ENCODE results near the gene C6orf136.

Gene C6orf136

DNA sequence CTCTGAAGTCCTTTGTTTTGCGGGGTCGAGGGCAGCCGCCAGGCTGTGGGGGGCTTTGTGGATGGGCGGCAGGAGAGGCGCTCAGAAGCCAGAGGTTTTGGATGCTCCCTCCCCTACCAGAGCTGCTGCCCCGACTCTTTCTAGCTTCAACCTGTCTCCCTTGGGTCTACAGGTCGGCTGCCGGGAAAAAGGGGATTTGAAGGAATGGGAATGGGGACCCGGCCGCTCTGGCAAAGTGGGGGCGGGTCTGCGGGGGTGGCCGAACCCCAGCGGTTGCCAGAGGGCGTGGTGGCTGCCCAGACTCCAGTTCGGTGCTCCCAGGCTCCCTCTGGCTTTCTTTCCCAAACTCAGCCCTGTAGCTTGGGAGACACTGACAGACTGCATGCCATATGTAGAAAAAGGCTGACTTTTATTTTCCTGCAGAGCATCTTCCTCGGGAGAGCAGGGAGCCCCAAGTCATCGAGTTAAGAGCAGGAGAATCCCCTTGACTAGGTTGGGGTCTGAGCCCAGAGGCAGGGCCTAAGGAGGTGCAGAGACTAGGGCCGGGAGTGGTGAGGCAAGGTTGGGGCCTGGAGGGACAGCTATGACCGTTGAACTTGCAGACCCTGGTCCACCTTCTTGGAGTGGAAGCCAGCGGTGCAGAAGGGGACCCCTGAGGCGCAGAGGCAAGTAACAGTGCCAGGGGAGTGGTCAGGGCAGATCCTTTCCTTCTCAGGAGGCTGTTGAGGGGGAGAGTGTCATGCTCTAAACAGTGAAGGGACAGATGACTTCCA lies 40.9 kb downstream of the C6orf136 start:
- no peak for DNase-seq

DNA sequence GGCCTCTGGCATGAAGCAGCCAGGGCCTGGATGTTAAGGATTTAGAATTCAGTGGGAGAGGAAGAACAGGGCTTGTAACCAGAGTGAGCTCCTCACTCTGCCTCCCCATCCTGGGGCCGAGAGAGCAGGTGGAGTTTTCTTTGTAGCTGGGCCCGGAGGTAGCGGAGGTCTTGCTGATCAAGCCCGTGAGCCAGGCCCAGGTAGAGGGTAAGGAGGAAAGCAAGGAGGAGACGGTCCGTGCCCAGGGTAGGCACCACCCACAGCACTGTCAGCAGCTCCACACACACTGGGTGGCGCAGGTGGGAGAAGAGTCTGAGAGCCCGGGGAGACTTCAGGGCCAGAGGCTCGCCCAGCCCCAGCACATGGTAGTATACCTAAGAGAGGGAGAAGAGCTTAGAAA lies 41.6 kb downstream of the C6orf136 start:
- DNase-seq = no peak

DNA sequence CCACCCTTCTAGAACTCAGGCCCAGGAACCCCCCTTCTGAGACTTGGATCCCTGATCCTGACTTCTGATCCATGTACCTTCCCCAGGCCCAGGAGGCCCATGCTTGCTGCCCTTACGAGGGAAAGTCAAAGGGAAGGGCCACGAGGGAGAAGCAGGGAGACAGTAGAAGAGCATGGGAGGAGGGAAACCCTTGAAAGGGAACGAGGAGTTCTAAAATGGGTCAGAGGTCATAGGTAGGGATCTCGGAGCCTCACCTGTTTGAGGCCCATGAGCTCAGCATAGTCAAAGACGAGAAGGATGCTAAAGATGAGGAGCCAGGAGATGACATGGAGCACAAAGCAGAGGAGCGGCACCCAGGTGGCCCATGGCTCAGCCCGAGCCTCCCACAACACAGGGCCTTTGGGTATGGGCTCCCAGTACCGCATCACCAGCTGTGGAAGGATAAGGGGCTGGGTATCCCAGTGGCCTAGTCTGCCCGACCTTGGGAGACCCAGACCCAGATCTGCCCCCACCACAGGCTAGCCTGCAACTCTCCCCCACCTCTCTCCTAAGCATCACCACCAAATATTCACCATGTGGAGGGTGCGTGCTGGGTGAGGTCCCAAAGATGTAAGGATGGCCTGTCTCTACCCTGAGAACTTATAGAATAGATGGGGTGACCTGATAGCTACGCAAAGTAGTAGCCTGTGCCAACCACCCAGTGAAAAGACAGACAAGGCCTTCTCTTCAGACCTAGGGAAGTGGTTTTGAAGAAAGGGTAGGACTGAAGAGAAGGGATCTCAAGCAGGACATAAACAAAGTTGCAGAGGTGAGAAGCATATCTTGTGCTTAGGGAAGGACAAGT lies 42.3 kb downstream of the C6orf136 start:
- DNase-seq = no peak

DNA sequence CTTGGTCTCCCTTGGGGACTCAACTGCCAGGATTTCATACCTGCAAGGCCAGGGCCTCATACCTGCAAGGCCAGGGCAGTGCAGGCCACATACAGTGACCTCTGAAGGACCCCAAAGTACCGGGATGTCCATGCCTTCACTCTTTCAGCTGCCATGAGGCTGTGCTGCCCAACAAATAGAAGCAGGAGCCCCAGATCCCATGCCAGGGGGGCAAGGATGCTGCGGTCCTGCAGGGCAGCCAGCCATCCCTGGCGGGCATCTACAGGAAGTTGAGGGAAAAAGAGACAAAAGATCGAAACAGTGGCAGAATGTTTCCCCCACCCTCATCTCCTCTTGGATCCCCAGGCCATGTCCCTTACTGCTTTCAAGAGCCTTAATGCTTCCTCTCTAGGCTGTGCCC lies 43.1 kb downstream of the C6orf136 start:
- DNase-seq = no peak

DNA sequence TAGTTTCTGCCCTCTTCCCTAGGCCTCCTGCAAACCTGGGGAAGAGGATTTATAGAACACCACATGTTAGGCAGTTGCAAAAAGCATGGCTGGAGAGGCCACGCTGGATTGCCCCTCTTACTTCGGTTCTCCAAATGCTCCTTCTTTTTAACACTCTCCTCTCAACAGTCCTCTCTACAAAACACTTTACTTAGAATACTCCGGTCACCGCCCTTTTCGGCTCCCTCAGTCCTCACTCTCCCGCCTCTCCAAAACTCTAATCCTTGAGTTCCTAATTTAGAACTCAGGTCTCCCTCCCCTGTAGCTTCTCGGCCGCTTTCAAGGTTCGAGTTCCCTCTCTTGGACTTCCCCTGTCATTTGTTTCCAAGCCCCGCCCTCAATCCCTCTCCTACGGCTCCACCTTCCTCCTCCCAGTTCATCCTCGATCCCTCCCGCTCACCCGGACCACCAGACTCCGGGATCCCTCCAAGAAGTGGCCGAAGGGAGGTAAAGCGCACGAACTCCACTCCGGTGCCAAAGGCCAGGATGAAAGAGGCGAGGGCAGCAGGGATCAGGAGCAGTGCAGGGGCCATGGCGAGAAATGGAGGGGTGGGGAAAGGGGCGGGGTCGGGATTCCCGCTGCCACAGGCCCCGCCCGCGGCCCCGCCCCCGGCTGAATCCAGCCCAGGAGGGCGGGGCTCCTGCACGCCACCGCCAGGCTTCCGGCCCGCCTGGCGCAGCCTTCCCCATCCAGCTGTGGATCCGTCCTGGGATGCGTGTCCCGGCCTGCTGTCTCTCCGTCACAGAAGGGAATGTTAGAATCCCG lies 43.7 kb downstream of the C6orf136 start, which contains the start of gene NRM:
TSS of gene NRM (minus strand) at position 582 of the 805 bp plus-strand sequence. CDS start at position 572, 10 bp downstream.
- peak; percentile 64 for DNase-seq

- no peak for DNase-seq
These were observed 44.4 kb downstream of the C6orf136 start for GRCh38 chr6:30691208-30691847.

DNA sequence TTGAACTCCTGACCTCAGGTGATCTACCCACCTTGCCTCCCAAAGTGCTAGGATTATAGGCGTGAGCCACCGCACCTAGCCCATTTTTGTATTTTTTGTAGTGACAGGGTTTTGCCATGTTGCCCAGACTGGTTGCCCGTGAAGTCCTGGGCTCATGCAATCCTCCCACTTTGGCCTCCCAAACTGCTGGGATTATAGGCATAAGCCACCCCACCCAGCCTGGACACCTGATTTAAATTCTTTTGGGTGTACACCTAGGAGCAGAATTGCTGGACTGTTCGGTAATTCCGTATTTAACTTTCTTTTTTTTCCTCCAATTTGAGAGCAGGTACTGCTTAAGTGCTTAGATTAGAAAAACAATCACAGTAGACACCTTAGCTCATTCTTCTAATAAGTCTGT lies 49.5 kb downstream of the C6orf136 start:
- DNase-seq = no peak

GRCh38 chr6:30700340-30700739 lies 53.4 kb downstream of the C6orf136 start:
- no peak for DNase-seq

Measured in NK-92 treated with Interleukin-12 subunit alpha and Interleukin-12 subunit beta, amount 100 ng/mL, for 24 hours (cell line).